HEK293 (cell line): ENCODE measurements around the gene ADCYAP1R1.

Source experiments
- CTCF ChIA-PET: fragments of 350-600 bp; formaldehyde crosslinking; extraction: SDS; loops from one replicate; lab custom pipeline; 2021; ENCODE audit warnings: antibody characterized with exemption; lab: Yijun Ruan, JAX
- POLR2A ChIA-PET: fragments of 300-600 bp; formaldehyde crosslinking; extraction: SDS; loops from one replicate; lab custom pipeline; 2020; ENCODE audit warnings: antibody characterized with exemption, inconsistent platforms; lab: Yijun Ruan, JAX
- H3K27ac ChIP-seq: fragments of 200-500 bp; sonication (Bioruptor generic); 2 replicates; pipeline ENCODE4 v1.5.1; 2014; ENCODE audit warnings: low read depth, low read length, control low read depth, inconsistent platforms; ENCODE audit errors: extremely low read depth
- H3K36me3 ChIP-seq, 2 experiments: fragments of 200-500 bp in 1 of 2; sonication (Bioruptor generic) in 1 of 2; 1 replicate in 1 of 2; 2 replicates in 1 of 2; pipeline ENCODE4 v1.5.1; 2014 to 2017; ENCODE audit warnings: inconsistent platforms in 2 of 2, low read length in 2 of 2; ENCODE audit not compliant: control insufficient read depth in 2 of 2, insufficient read depth in 1 of 2
- H3K4me1 ChIP-seq: fragments of 200-500 bp; sonication (Bioruptor generic); 2 replicates; pipeline ENCODE4 v1.5.1; 2014; ENCODE audit warnings: mild to moderate bottlenecking, low read length, inconsistent platforms; ENCODE audit not compliant: control insufficient read depth, insufficient read depth
- H3K4me3 ChIP-seq: 2 replicates; pipeline ENCODE4 v1.5.1; 2011; ENCODE audit warnings: low read depth, mild to moderate bottlenecking, control low read depth, low read length, moderate library complexity
- H3K9me3 ChIP-seq: fragments of 200-500 bp; sonication (Bioruptor generic); 2 replicates; pipeline ENCODE4 v1.5.1; 2014; ENCODE audit warnings: low read depth, low read length, inconsistent platforms; ENCODE audit not compliant: control insufficient read depth, insufficient read depth
- GLI4 ChIP-seq: fragments of 450-650 bp; formaldehyde crosslinking; IDR thresholded peaks from 2 replicates; pipeline ENCODE4 v1.5.1; 2016; ENCODE audit warnings: missing biosample characterization, missing genetic modification characterization
- MEIS1 ChIP-seq: sonication (generic); formaldehyde crosslinking; IDR thresholded peaks from 2 replicates; pipeline ENCODE4 v1.8.1; 2022; ENCODE audit warnings: missing genetic modification reagents, mild to moderate bottlenecking, borderline replicate concordance
- OVOL3 ChIP-seq: fragments of 450-650 bp; formaldehyde crosslinking; IDR thresholded peaks from 2 replicates; pipeline ENCODE4 v1.5.1; 2016; ENCODE audit warnings: missing biosample characterization, missing genetic modification characterization
- PATZ1 ChIP-seq: fragments of 450-650 bp; formaldehyde crosslinking; IDR thresholded peaks from 2 replicates; pipeline ENCODE4 v1.5.1; 2016; ENCODE audit warnings: missing biosample characterization, missing genetic modification characterization
- REST ChIP-seq: fragments of 450-650 bp; formaldehyde crosslinking; IDR thresholded peaks from 2 replicates; pipeline ENCODE4 v1.5.1; 2016; ENCODE audit warnings: missing biosample characterization, missing genetic modification characterization
- SCRT1 ChIP-seq: fragments of 450-650 bp; formaldehyde crosslinking; IDR thresholded peaks from 2 replicates; pipeline ENCODE4 v1.5.1; 2016; ENCODE audit warnings: missing biosample characterization, missing genetic modification characterization, borderline replicate concordance
- SETDB1 ChIP-seq: IDR thresholded peaks from one replicate; pipeline ENCODE4 v1.6.1; 2017; ENCODE audit warnings: mild to moderate bottlenecking, low read length, moderate library complexity, mixed read lengths; ENCODE audit not compliant: insufficient read length
- SP2 ChIP-seq: fragments of 450-650 bp; formaldehyde crosslinking; IDR thresholded peaks from 2 replicates; pipeline ENCODE4 v1.5.1; 2016; ENCODE audit warnings: missing biosample characterization, missing genetic modification characterization
- ZFP41 ChIP-seq: fragments of 450-650 bp; formaldehyde crosslinking; IDR thresholded peaks from 2 replicates; pipeline ENCODE4 v1.5.1; 2016; ENCODE audit warnings: missing biosample characterization, missing genetic modification characterization, borderline replicate concordance
- ZNF184 ChIP-seq: fragments of 450-650 bp; IDR thresholded peaks from 2 replicates; pipeline ENCODE4 v1.5.1; 2018; ENCODE audit warnings: missing biosample characterization, mild to moderate bottlenecking, missing genetic modification characterization
- ZNF292 ChIP-seq: fragments of 450-650 bp; formaldehyde crosslinking; IDR thresholded peaks from 2 replicates; pipeline ENCODE4 v1.5.1; 2016; ENCODE audit warnings: low read depth, missing biosample characterization, missing genetic modification characterization, borderline replicate concordance
- ZNF449 ChIP-seq: fragments of 450-650 bp; formaldehyde crosslinking; IDR thresholded peaks from 2 replicates; pipeline ENCODE4 v1.5.1; 2017; ENCODE audit warnings: missing biosample characterization, mild to moderate bottlenecking, missing genetic modification characterization, moderate library complexity
- ZNF677 ChIP-seq: fragments of 450-650 bp; IDR thresholded peaks from 2 replicates; pipeline ENCODE4 v1.5.0; 2018; ENCODE audit warnings: missing biosample characterization, mild to moderate bottlenecking, missing genetic modification characterization, moderate library complexity
- ZNF792 ChIP-seq: fragments of 450-650 bp; formaldehyde crosslinking; IDR thresholded peaks from 2 replicates; pipeline ENCODE4 v1.5.1; 2016; ENCODE audit warnings: missing biosample characterization, missing genetic modification characterization
- ZSCAN23 ChIP-seq: fragments of 450-650 bp; formaldehyde crosslinking; IDR thresholded peaks from 2 replicates; pipeline ENCODE4 v1.5.1; 2016; ENCODE audit warnings: missing biosample characterization, missing genetic modification characterization

ADCYAP1R1 gene

DNA sequence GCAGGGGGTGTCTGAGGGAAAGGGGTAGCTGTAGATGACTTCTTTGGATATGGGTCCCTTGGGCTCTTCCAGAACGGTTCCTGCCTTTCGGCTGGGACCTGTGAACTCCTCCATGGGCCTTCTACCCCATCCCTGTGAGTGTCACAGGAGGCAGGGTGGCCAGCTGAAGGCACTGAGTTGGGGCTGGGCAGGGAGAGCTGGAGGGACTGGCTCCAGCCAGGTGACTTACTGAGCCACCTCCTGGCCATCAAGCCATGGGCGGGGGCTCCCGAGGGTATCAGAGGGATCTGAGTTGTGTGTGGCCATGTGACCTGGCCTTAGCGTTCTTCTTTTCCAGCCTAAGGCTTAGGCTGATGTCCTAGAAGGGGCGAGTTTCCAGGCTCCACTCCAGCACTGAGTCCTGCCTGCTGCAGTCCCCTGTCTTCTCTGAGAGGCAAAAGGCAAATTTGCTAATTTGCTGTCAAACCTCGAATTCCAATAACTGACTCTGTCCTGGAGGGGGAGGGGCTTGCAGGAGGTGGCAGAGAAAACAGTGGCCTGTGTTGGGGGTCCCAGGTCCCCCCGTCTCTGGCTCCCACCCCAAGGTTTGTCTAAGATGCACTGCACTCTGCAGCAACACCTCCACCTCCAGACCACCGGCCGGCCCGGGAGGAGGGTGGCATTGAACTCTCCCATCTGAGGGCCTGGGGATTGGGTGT is 27.2 kb downstream of the ADCYAP1R1 start (continued):
- TF ChIP-seq ZNF449 (tag by site-specific recombination), result no peak
- no peak for TF ChIP-seq ZFP41 (tag by site-specific recombination)
- no peak for TF ChIP-seq ZNF677 (tag by site-specific recombination)
- no peak for TF ChIP-seq OVOL3 (tag by site-specific recombination)
- no peak for TF ChIP-seq GLI4 (tag by site-specific recombination)
- no peak for TF ChIP-seq SP2 (tag by site-specific recombination)
- TF ChIP-seq ZSCAN23 (tag by site-specific recombination), result no peak

DNA sequence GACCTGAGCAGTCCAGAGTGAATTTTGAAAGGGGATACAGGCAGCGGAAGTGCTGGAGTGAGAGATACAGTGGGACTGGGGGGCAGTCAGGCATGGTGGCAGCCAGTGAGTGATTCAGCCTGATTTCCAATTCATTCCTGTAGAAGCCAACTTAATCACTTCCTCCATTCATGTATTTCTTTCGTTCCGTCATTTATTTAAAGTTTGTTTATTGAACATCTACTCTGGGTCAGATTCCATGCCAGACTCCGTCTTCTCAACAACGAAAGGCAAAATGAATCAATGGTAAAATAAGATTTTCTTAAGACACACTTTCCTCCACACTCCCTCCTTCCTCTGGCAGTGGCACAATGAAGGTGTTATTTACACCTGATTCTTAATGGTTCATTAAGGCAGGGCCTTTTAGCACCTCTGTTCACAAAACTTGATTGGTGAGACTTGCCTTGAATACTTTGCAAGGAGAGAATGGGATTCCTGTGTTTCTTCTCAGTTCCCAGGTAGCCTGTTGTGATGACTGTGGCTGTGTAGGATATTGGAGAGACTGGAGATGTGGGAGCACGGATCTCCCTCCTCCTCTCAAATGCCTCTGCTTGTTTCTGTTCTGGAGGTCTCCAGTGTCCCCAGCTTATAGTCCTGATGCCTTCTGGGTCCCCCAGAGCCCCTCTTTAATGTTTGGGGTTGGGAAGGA is 27.9 kb downstream of the ADCYAP1R1 start:
- Histone ChIP-seq H3K4me1 (no peaks in the 10 kb centered on the region), H3K36me3 (no peaks in the 10 kb centered on the region), H3K27ac (no peak overlapping the region), H3K9me3 (no peaks in the 10 kb centered on the region), H3K4me3 (no peak overlapping the region)
- CTCF ChIA-PET, result no interaction called here
- TF ChIP-seq MEIS1 (CRISPR knock-in tag) (no peak), REST (tag by site-specific recombination) (no peak), ZNF184 (no peak), SCRT1 (tag by site-specific recombination) (no peak), SETDB1 (no peak), PATZ1 (tag by site-specific recombination) (no peak), ZNF792 (no peak)
- POLR2A ChIA-PET, result no interaction called here

GRCh38 chr7:31080763-31081162 is 28.7 kb downstream of the ADCYAP1R1 start:
- Histone ChIP-seq H3K4me1 (no peaks in the 10 kb centered on the region), H3K9me3 (no peaks in the 10 kb centered on the region)
- TF ChIP-seq ZNF292 (tag by site-specific recombination), result no peak
- TF ChIP-seq, all 188 proteins: peak for 0
- no peaks in the 10 kb centered on the region for H3K36me3 ChIP-seq
- H3K4me3 ChIP-seq, result no peak overlapping the region
- CTCF ChIA-PET, result interaction anchor here (0.6 kb wide), 1 partner anchor 17 kb away, joined by 3 read pairs; no protein-coding TSS in a partner anchor
- H3K27ac ChIP-seq, result no peak overlapping the region
- POLR2A ChIA-PET, result no interaction called here
